GM19099 (cell line): ENCODE measurements around the gene MAPK8IP3.

Experiments
- POLR2A ChIP-seq: IDR thresholded peaks from 3 replicates; pipeline ENCODE4 v1.6.1; 2011; ENCODE audit warnings: low read depth; ENCODE audit not compliant: insufficient read length; ENCODE audit errors: extremely low read depth

MAPK8IP3 gene

GRCh38 chr16:1762196-1762878, 56.3 kb downstream of the MAPK8IP3 start:
- no peak for TF ChIP-seq POLR2A

- no peak for TF ChIP-seq POLR2A
These were observed 57.0 kb downstream of the MAPK8IP3 start for GRCh38 chr16:1762879-1763520.

- TF ChIP-seq POLR2A = no peak
These were observed 57.8 kb downstream of the MAPK8IP3 start for GRCh38 chr16:1763521-1764511.

- no peak for TF ChIP-seq POLR2A
These were observed 59.0 kb downstream of the MAPK8IP3 start for GRCh38 chr16:1764971-1765370.

GRCh38 chr16:1765826-1766225, 59.8 kb downstream of the MAPK8IP3 start:
- TF ChIP-seq POLR2A = no peak

- no peak for TF ChIP-seq POLR2A
These were observed 60.2 kb downstream of the MAPK8IP3 start for GRCh38 chr16:1766231-1766630.

GRCh38 chr16:1766701-1767100, 60.7 kb downstream of the MAPK8IP3 start:
- TF ChIP-seq POLR2A = no peak

GRCh38 chr16:1767116-1767994, 61.4 kb downstream of the MAPK8IP3 start:
- TF ChIP-seq POLR2A = no peak

- TF ChIP-seq POLR2A = no peak
These were observed 62.2 kb downstream of the MAPK8IP3 start for GRCh38 chr16:1768061-1768766.

GRCh38 chr16:1768767-1769401, 62.9 kb downstream of the MAPK8IP3 start:
- peak; percentile 29 for TF ChIP-seq POLR2A

- no peak for TF ChIP-seq POLR2A
These were observed 63.7 kb downstream of the MAPK8IP3 start for GRCh38 chr16:1769402-1770300.

- no peak for TF ChIP-seq POLR2A
These were observed 64.6 kb downstream of the MAPK8IP3 start for GRCh38 chr16:1770328-1771187.
